ENCODE results near the gene ZDHHC7. TPM values are rescaled to one million over a fixed set of nuclear protein-coding genes. Genes with fewer than 3 reads are reported as not detected.

Gene ZDHHC7
- total RNA-seq, 2 donors from 2014 or later = 17.5 to 39.2 TPM

DNA sequence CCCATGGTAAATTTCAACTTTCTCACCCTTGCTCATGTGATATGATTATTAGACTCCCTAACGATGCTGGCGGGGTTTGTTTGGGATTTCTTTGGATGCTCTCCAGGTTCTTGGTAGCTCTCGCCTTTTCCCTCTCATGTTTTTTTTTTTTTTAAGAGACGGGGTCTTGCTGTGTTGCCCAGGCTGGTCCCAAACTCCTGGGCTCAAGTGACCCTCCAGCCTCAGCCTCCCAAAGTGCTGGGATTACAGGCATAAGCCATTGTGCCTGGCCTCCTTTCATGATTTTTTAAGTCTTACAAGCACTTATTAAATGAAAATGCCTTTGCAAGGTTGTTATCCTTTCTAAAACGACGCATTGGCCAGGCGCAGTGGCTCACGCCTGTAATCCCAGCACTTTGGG lies 40.3 kb upstream of the ZDHHC7 start:
- 89 to 91% methylated on average over 8 of the region's 8 CpGs for WGBS, 2 donors
- TF ChIP-seq POLR2A (IDR thresholded peaks at IDR 0.05) = no peak
- TF ChIP-seq, protein P1, sequence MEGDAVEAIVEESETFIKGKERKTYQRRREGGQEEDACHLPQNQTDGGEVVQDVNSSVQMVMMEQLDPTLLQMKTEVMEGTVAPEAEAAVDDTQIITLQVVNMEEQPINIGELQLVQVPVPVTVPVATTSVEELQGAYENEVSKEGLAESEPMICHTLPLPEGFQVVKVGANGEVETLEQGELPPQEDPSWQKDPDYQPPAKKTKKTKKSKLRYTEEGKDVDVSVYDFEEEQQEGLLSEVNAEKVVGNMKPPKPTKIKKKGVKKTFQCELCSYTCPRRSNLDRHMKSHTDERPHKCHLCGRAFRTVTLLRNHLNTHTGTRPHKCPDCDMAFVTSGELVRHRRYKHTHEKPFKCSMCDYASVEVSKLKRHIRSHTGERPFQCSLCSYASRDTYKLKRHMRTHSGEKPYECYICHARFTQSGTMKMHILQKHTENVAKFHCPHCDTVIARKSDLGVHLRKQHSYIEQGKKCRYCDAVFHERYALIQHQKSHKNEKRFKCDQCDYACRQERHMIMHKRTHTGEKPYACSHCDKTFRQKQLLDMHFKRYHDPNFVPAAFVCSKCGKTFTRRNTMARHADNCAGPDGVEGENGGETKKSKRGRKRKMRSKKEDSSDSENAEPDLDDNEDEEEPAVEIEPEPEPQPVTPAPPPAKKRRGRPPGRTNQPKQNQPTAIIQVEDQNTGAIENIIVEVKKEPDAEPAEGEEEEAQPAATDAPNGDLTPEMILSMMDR (IDR thresholded peaks at IDR 0.05) = no peak
- Histone ChIP-seq H3K27me3 (no peaks in the 10 kb centered on the region), H3K4me1 (peaks cover 33% of the 10 kb centered on the region), H3K9me3 (no peaks in the 10 kb centered on the region), H3K27ac (no peak overlapping the region), H3K36me3 (replicated peaks in 1 of 2; ENCODE audit: insufficient read depth in 1 of 2, low read depth in 2 of 2) (no peaks in the 10 kb centered on the region), H3K4me3 (no peak overlapping the region)
- intact Hi-C loops (cut with DNase I) = no loop called here
- ATAC-seq = no peak
- DNase-seq = no peak

DNA sequence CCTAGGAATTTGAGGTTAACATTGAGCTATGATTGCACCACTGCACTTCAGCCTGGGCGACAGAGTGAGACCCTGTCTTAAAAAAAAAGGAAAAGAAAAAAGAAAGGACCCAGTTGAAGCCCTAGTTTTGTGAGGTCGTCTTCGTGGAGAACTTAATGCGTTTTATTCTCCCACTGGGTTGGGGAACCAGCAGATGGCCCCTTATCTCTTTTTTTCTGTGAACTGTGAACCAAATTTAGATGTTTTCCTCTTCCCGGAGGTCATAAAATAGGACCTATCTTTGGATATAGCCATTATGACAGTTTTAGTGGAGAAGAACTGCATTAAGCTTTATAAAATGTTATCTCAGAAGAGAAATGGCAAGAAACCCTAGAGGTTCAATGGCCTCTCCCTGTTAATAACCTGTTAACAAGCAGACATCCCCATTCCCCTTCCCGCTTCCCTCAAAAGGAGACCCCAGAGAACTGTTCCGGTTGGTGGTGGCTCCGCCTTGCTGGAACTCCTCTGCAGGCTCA lies 39.8 kb upstream of the ZDHHC7 start:
- no peak overlapping the region for H3K27ac ChIP-seq
- no peaks in the 10 kb centered on the region for H3K36me3 ChIP-seq (replicated peaks in 1 of 2; ENCODE audit: insufficient read depth in 1 of 2, low read depth in 2 of 2)
- ATAC-seq (no peak), DNase-seq (no peak)
- H3K9me3 ChIP-seq = no peaks in the 10 kb centered on the region
- H3K4me3 ChIP-seq = no peak overlapping the region
- 81 to 83% methylated on average over 8 of the region's 8 CpGs for WGBS, 2 donors
- intact Hi-C loops (cut with DNase I) = no loop called here
- TF ChIP-seq POLR2A (IDR thresholded peaks at IDR 0.05) = no peak
- TF ChIP-seq, protein P1 (IDR thresholded peaks at IDR 0.05) = no peak
- no peaks in the 10 kb centered on the region for H3K27me3 ChIP-seq
- H3K4me1 ChIP-seq = peaks cover 33% of the 10 kb centered on the region

DNA sequence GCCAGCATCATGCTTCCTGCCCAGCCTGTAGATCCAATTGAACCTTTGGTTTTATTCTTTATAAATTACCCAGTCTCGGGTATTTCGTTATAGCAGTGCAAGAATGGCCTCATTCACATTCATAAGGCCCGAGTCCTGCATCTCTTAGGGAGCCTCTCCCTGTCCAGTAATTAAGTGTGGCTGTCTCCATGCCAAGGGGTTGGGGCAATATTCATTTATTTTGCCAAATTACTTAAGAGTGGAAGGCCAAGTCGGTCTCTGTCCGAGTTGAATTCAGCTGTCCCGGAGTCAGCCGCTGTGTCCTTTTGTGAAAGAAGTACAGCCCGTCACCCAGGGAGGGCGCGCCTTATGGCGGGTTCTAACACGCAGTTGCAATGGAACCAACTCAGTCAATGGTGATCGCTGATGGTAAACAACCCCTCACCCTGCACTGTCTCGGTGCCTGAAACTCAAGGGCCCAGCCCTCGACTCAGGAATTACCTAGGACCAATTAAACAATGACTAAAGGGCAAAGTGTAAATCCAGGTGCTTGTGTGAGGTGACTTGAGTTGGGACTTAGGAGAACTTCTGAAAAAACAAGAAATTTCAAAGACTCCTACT lies 38.5 kb upstream of the ZDHHC7 start:
- no peak overlapping the region for H3K27ac ChIP-seq
- H3K9me3 ChIP-seq = no peaks in the 10 kb centered on the region
- no peak for DNase-seq
- no peak for ATAC-seq
- H3K36me3 ChIP-seq (replicated peaks in 1 of 2; ENCODE audit: insufficient read depth in 1 of 2, low read depth in 2 of 2) = no peaks in the 10 kb centered on the region
- intact Hi-C loops (cut with DNase I) = no loop called here
- H3K4me3 ChIP-seq = no peak overlapping the region
- H3K27me3 ChIP-seq = no peaks in the 10 kb centered on the region
- TF ChIP-seq POLR2A (IDR thresholded peaks at IDR 0.05) = no peak
- TF ChIP-seq, protein P1 (IDR thresholded peaks at IDR 0.05) = no peak
- 90 to 97% methylated on average over 13 to 15 of the region's 15 CpGs for WGBS, 2 donors
- H3K4me1 ChIP-seq = peaks cover 28% of the 10 kb centered on the region

DNA sequence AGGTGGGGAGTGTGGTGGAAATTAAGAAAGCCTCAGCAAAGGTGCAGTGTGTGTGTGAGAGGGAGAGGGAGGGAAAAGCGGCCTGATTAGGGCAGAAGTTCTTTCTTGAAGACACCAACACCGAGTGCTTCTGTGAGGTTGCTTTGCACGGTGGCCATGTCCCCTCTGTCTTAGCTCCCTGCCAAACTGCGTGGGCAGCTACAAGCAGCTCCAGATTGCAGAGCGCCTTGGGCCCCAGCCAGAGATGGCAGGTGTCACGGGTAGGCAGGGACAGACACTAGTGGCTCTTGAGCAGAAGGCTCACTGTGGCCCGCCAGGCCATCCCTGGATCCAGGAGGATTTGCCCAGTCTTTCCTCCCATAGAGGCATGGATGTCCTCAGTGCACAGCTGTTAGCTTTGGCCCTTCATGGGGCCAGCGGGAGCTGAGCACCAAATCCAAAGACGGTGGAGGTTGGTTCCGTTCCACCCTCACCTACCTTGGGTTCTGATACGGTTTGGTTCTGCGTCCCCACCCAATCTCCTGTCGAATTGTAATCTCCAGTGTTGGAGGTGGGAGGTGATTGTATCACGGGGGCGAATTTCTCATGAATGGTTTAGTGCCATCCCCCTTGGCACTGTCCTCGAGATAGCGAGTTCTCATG lies 37.7 kb upstream of the ZDHHC7 start:
- Histone ChIP-seq H3K4me1 (peaks cover 28% of the 10 kb centered on the region), H3K27ac (no peak overlapping the region), H3K27me3 (no peaks in the 10 kb centered on the region), H3K9me3 (no peaks in the 10 kb centered on the region), H3K36me3 (replicated peaks in 1 of 2; ENCODE audit: insufficient read depth in 1 of 2, low read depth in 2 of 2) (no peaks in the 10 kb centered on the region), H3K4me3 (no peak overlapping the region)
- 83 to 91% methylated on average over 16 to 17 of the region's 17 CpGs for WGBS, 2 donors
- ATAC-seq = no peak
- DNase-seq = no peak
- TF ChIP-seq, protein P1 (IDR thresholded peaks at IDR 0.05) = no peak
- TF ChIP-seq POLR2A (IDR thresholded peaks at IDR 0.05) = no peak
- intact Hi-C loops (cut with DNase I) = no loop called here

Data from body of pancreas (tissue), 4 donors.